ENCODE results near the gene RHBG. TPM values are rescaled to one million over a fixed set of nuclear protein-coding genes. Genes with fewer than 3 reads are reported as not detected.

The RHBG gene
- total and polyA plus RNA-seq, 2 of the 4 experiments (the other 2 are of a cell fraction): not detected

DNA sequence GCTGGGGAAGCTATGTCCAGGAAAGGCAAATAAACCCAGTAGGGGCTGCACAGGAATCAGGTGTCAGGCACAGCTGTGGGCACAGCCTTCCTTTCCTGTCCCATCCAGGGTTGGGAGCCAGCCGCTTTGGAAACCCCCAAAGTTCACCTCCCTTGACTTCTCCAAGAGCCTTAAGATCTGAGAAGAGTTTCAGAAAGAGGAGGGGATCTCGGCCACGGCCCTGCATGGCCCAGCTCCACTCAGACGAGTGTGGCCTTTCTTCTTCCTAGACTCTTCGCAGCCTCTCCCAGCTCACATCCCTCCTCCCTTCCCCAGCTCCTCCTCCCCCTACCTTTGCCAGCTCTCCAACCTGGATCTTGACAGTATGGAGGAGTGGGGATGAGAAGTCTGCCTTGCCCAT lies 36.7 kb downstream of the RHBG start:
- H3K4me2 ChIP-seq (ENCODE audit: low read depth, low read length): no peak overlapping the region
- no peak overlapping the region for H2BK20ac ChIP-seq (ENCODE audit: low read depth, low read length)
- dilution Hi-C loops (cut with HindIII; ENCODE audit: low sequenced_read_pairs, unreplicated experiment) (no loop called here), intact Hi-C loops (cut with micrococcal nuclease) (no loop called here), in situ Hi-C loops (cut with MboI; ENCODE audit: low sequenced_read_pairs) (no loop called here)
- H2BK5ac ChIP-seq (ENCODE audit: low read depth, low read length, poor library complexity, severe bottlenecking): no peak overlapping the region
- no peak overlapping the region for H3K4me3 ChIP-seq (ENCODE audit: insufficient read depth, low read depth, low read length)
- no TSS peak for BruUV-seq (replicated peaks)
- H2AFZ ChIP-seq (replicated peaks; ENCODE audit: low read length, poor library complexity): no peak overlapping the region
- no peak overlapping the region for H3K23ac ChIP-seq (ENCODE audit: low read depth, low read length)
- H2AK9ac ChIP-seq (replicated peaks; ENCODE audit: low read depth, low read length, poor library complexity): no peak overlapping the region
- H3K27me3 ChIP-seq (ENCODE audit: control insufficient read depth, insufficient read depth, low read length): peaks cover 81% of the 10 kb centered on the region
- H3K9ac ChIP-seq (ENCODE audit: low read depth, low read length): no peak overlapping the region
- H2BK15ac ChIP-seq (ENCODE audit: low read depth, low read length): no peak overlapping the region
- no peak overlapping the region for H3K56ac ChIP-seq (ENCODE audit: extremely low read depth, insufficient read depth, low read length)
- no peak overlapping the region for H3K4ac ChIP-seq (ENCODE audit: low read depth, low read length)
- no peaks in the 10 kb centered on the region for H3K36me3 ChIP-seq (ENCODE audit: control insufficient read depth, insufficient read depth, low read length)
- H4K91ac ChIP-seq (ENCODE audit: insufficient read depth, low read depth, low read length): no peak overlapping the region
- H3K79me1 ChIP-seq (ENCODE audit: low read depth in 1 of 2, low read length in 2 of 2): no peaks in the 10 kb centered on the region
- no peak for TF ChIP-seq CHD1 (IDR thresholded peaks at IDR 0.05; ENCODE audit: low read depth, low read length)
- TF ChIP-seq BHLHE40 (IDR thresholded peaks at IDR 0.05; ENCODE audit: low read depth, low read length): no peak
- no peak for TF ChIP-seq POLR2A (IDR thresholded peaks at IDR 0.05; ENCODE audit: low read depth, low read length)
- TF ChIP-seq CTCF (conservative IDR thresholded peaks at IDR 0.05; ENCODE audit: low read depth, low read length): no peak
- TF ChIP-seq RFX5 (IDR thresholded peaks at IDR 0.05; ENCODE audit: low read depth, low read length): no peak
- POLR2A ChIA-PET (ENCODE audit: unreplicated experiment): no interaction called here
- no peaks in the 10 kb centered on the region for H3K4me1 ChIP-seq (ENCODE audit: control insufficient read depth, insufficient read depth, low read length)
- no peak overlapping the region for H4K8ac ChIP-seq (ENCODE audit: low read depth in 2 of 2, low read length in 2 of 2)
- H2AK5ac ChIP-seq (ENCODE audit: low read depth, low read length): no peak overlapping the region
- H3K14ac ChIP-seq (replicated peaks; ENCODE audit: low read depth, low read length): no peak overlapping the region
- H2BK120ac ChIP-seq (ENCODE audit: low read depth, low read length): no peak overlapping the region
- no peaks in the 10 kb centered on the region for H4K20me1 ChIP-seq (ENCODE audit: insufficient read depth, low read length)
- H4K5ac ChIP-seq (ENCODE audit: low read depth, low read length): no peak overlapping the region
- H3K9me1 ChIP-seq (ENCODE audit: insufficient read depth, low read length): no peaks in the 10 kb centered on the region
- CTCF ChIA-PET: no interaction called here
- no peak for ATAC-seq (ENCODE audit: low read depth)
- peaks cover 2% of the 10 kb centered on the region; the same call in 1 of the 2 replicates for H3K9me3 ChIP-seq (ENCODE audit: control insufficient read depth, insufficient read depth, low read length)
- no peak for DNase-seq
- no CpG with 5 or more reads among the region's 5 CpGs for WGBS, 2 experiments (ENCODE audit: extremely low coverage in 2 of 2, insufficient read length in 1 of 2)
- H3K18ac ChIP-seq (ENCODE audit: low read depth, low read length): no peak overlapping the region
- no peak overlapping the region for H3K27ac ChIP-seq (ENCODE audit: insufficient read depth, low read length)

Measured in IMR-90 (cell line).